Stomach (tissue), 4 donors: Measurements from ENCODE around the gene BAIAP2L1.

ENCODE experiments used
- CTCF ChIP-seq, 7 experiments: fragments of 450-650 bp in 4 of 7; fragments of 200-600 bp in 3 of 7; sonication (generic) in 3 of 7; IDR thresholded peaks; one replicate each; pipeline ENCODE4 v1.5.1; 2016 to 2019; ENCODE audit warnings: antibody characterized with exemption in 7 of 7, control low read depth in 2 of 7, mild to moderate bottlenecking in 1 of 7
- POLR2A ChIP-seq, 4 donors: fragments of 450-650 bp; IDR thresholded peaks; one replicate each; pipeline ENCODE4 v1.6.1; 2016; ENCODE audit warnings: antibody characterized with exemption in 4 of 4, control low read depth in 2 of 4, mild to moderate bottlenecking in 1 of 4, moderate library complexity in 1 of 4
- POLR2AphosphoS5 ChIP-seq, 3 donors: sonication (generic); formaldehyde crosslinking; IDR thresholded peaks; one replicate each; pipeline ENCODE4 v1.6.1; 2016; ENCODE audit warnings: antibody characterized with exemption in 3 of 3

DNA sequence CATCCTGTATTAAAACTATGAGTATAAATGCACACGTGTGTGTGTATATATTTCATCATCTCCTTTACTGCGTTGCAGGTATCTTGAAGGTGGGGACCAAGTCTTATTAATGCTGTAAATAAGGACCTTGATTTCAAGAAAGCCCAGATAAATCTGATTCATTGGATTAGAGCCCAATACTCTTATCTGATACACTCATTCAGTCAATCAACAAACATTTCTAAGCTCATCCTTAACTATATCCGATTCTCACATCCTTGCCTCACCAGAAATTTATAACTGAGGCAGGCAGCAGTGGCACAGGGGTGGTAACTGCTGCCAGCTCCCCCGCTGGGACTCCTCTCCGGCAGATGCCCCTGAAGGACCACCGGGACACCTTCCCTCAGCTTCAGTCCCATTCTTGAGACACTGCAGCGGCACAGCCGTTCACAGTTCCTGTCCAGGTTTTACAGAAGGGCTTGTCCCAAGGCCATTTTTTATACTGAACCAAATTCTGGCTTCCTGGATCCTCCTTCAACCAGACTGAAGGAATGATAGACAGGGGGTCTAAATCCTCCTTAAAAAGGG, 65.4 kb downstream of the BAIAP2L1 start:
- TF ChIP-seq POLR2A (IDR thresholded peaks at IDR 0.05) (no peak), POLR2AphosphoS5 (IDR thresholded peaks at IDR 0.05) (no peak), CTCF (IDR thresholded peaks at IDR 0.05) (no peak)
